ENCODE data around the gene KIR3DL1.

GRCh38 chr19:54790711-54791110 is 25.6 kb upstream of the KIR3DL1 start:
- no peak for TF ChIP-seq POLR2A (IDR thresholded peaks at IDR 0.05; ENCODE audit: low read length)
- no peak for TF ChIP-seq GATA1 (IDR thresholded peaks at IDR 0.05; ENCODE audit: low read depth, low read length)
